Body of pancreas (tissue), 4 donors: ENCODE data around the gene CAPZA1. TPM values are rescaled to one million over a fixed set of nuclear protein-coding genes. Genes with fewer than 3 reads are reported as not detected.

Experiments
- ATAC-seq: fragments of 150-250 bp; one replicate; pipeline ENCODE4 v1.9.1; 2016
- DNase-seq, 4 donors: peaks; one replicate each; pipeline ENCODE4 v3.0.0-alpha.2; 2019
- H3K27ac ChIP-seq, 4 donors: fragments of 200-600 bp; sonication (generic); 1 replicate in 3 of 4; 2 replicates in 1 of 4; pipeline versions ENCODE4 v1.5.1 to v1.6.1; 2016 to 2019; ENCODE audit warnings: mild to moderate bottlenecking in 1 of 4, mixed read lengths in 1 of 4, moderate library complexity in 1 of 4
- H3K27me3 ChIP-seq, 2 donors: fragments of 200-600 bp; sonication (generic); one replicate each; pipeline ENCODE4 v1.6.0; 2016; ENCODE audit warnings: mild to moderate bottlenecking in 1 of 2
- H3K36me3 ChIP-seq, 2 donors: fragments of 200-600 bp; sonication (generic); replicated peaks in 1 of 2; 2 replicates each; pipeline ENCODE4 v1.5.1; 2016; ENCODE audit warnings: low read depth in 2 of 2; ENCODE audit not compliant: insufficient read depth in 1 of 2
- H3K4me1 ChIP-seq: fragments of 200-600 bp; sonication (generic); one replicate; pipeline ENCODE4 v1.6.0; 2016
- H3K4me3 ChIP-seq, 2 donors: fragments of 200-600 bp; sonication (generic); 1 replicate in 1 of 2; 2 replicates in 1 of 2; pipeline ENCODE4 v1.5.1; 2016 to 2019
- H3K9me3 ChIP-seq, 3 donors: fragments of 200-600 bp; sonication (generic); 1 replicate in 2 of 3; 2 replicates in 1 of 3; pipeline ENCODE4 v1.5.1; 2016
- CTCF ChIP-seq, 7 experiments: fragments of 450-650 bp in 4 of 7; fragments of 200-600 bp in 3 of 7; sonication (generic) in 3 of 7; IDR thresholded peaks; one replicate each; pipeline ENCODE4 v1.5.1; 2016 to 2019; ENCODE audit warnings: antibody characterized with exemption in 7 of 7
- POLR2A ChIP-seq, 3 donors: fragments of 450-650 bp; IDR thresholded peaks; one replicate each; pipeline ENCODE4 v1.6.1; 2016; ENCODE audit warnings: antibody characterized with exemption in 3 of 3, mild to moderate bottlenecking in 2 of 3
- WGBS, 2 donors: methylation state at CpG; one replicate each; pipeline ENCODE4 v1.1.5; 2017; 5-methylcytosine and 5-hydroxymethylcytosine counted together
- intact Hi-C: fragments of 100-400 bp; cut with DNase I; formaldehyde crosslinking; loops from one replicate; pipeline ENCODE4 v1.15.1; 2023
- total RNA-seq, 2 donors: library from RNA; depleted of rRNA; stranded (reverse); fragments of >200 nt; gene quantifications; one replicate each; pipeline ENCODE4 v1.1.0, GENCODE V29; 2016

The CAPZA1 gene
- total RNA-seq, 2 donors from 2014 or later: 56.0 to 66.9 TPM

DNA sequence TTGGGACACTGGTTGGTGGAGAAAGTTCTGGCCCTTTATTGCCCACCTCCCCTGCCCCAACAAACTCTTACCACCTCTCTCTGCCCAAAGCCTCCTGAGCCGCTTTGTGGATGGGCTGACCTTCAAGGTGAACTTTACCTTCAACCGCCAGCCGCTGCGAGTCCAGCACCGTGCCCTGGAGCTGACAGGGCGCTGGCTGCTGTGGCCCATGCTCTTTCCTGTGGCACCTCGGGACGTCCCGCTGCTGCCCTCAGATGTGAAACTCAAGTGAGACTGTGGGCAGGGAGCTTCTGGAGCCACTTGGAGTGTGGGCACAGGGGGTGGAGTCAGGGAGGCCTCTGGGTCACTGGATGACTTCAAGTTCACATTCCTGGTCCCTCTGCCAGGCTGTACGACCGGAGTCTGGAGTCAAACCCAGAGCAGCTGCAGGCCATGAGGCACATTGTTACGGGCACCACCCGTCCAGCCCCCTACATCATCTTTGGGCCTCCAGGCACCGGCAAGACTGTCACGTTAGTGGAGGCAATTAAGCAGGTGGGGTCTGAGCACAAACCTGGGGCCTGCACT is 74.8 kb downstream of the CAPZA1 start:
- WGBS, 2 donors: 90 to 97% methylated on average over 8 to 15 of the region's 15 CpGs
- TF ChIP-seq CTCF (IDR thresholded peaks at IDR 0.05): no peak
- TF ChIP-seq POLR2A (IDR thresholded peaks at IDR 0.05): no peak
- intact Hi-C loops: loop anchor here (10.0 kb wide), 1 partner anchor 70 kb away; no protein-coding TSS in a partner anchor

GRCh38 chr1:112695276-112695675 is 75.6 kb downstream of the CAPZA1 start:
- Histone ChIP-seq H3K4me3 (no peak overlapping the region), H3K27ac (no peak overlapping the region), H3K27me3 (no peaks in the 10 kb centered on the region), H3K9me3 (no peaks in the 10 kb centered on the region), H3K4me1 (peaks cover 24% of the 10 kb centered on the region), H3K36me3 (peaks cover 4 to 14% of the 10 kb centered on the region in 2 donors)
- DNase-seq (no peak), ATAC-seq (no peak)
- TF ChIP-seq POLR2A (IDR thresholded peaks at IDR 0.05) (no peak), CTCF (IDR thresholded peaks at IDR 0.05) (no peak)
- 92 to 93% methylated on average over 6 to 9 of the region's 9 CpGs for WGBS, 2 donors
- intact Hi-C loops: loop anchor here (10.0 kb wide), 1 partner anchor 70 kb away; no protein-coding TSS in a partner anchor

More for the DNA sequence above, 74.8 kb downstream of the CAPZA1 start:
- H3K4me1 ChIP-seq: peaks cover 16% of the 10 kb centered on the region
- no peak for DNase-seq
- no peaks in the 10 kb centered on the region for H3K9me3 ChIP-seq
- ATAC-seq: no peak
- H3K4me3 ChIP-seq: no peak overlapping the region
- no peak overlapping the region for H3K27ac ChIP-seq
- no peaks in the 10 kb centered on the region for H3K27me3 ChIP-seq
- H3K36me3 ChIP-seq: peaks cover 4 to 19% of the 10 kb centered on the region in 2 donors

DNA sequence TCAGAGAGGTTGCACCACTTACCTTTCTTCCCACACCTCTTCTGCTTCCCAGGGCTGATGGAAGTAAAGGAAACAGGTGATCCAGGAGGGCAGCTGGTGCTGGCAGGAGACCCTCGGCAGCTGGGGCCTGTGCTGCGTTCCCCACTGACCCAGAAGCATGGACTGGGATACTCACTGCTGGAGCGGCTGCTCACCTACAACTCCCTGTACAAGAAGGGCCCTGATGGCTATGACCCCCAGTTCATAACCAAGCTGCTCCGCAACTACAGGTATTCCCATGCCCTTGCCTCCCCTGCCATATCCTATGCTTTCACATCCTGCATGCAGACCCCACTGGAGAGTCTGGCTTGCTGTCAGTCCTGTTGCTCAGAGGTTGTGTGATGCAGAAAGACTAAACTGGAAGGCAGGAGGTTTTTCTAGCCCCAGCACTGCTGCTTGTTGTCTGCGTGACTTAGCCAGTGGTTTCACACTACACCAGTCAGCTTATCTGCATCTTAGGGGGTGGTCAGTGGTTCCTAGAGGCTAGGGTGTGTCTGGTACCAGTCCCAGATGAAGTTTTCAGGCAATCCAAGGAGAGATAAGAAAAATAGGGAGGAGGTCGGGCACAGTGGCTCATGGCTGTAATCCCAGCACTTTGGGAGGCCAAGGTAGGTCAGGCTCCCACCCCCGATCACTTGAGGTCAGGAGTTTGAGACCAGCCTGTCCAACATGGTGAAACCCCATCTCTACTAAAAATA is 77.1 kb downstream of the CAPZA1 start:
- no peak for ATAC-seq
- WGBS, 2 donors: 77 to 92% methylated on average over 3 to 7 of the region's 7 CpGs

GRCh38 chr1:112697781-112698201 is 78.2 kb downstream of the CAPZA1 start:
- TF ChIP-seq CTCF (IDR thresholded peaks at IDR 0.05) (no peak), POLR2A (IDR thresholded peaks at IDR 0.05) (no peak)
- H3K4me1 ChIP-seq: peaks cover 42% of the 10 kb centered on the region
- peaks cover 4 to 11% of the 10 kb centered on the region in 2 donors for H3K36me3 ChIP-seq
- intact Hi-C loops: loop anchor here (10.0 kb wide), 1 partner anchor 73 kb away; no protein-coding TSS in a partner anchor
- no peaks in the 10 kb centered on the region for H3K27me3 ChIP-seq
- H3K4me3 ChIP-seq: no peak overlapping the region
- H3K9me3 ChIP-seq: no peaks in the 10 kb centered on the region
- peak overlapping the region in 2 of 4 donors; percentile 73 to 77 for H3K27ac ChIP-seq
- DNase-seq (no peak), ATAC-seq (no peak)
- 94 to 96% methylated on average over 9 of the region's 9 CpGs for WGBS, 2 donors

More for the DNA sequence above, 77.1 kb downstream of the CAPZA1 start:
- H3K27me3 ChIP-seq: no peaks in the 10 kb centered on the region
- peaks cover 39% of the 10 kb centered on the region for H3K4me1 ChIP-seq
- H3K36me3 ChIP-seq: peaks cover 4 to 12% of the 10 kb centered on the region in 2 donors
- TF ChIP-seq POLR2A (IDR thresholded peaks at IDR 0.05) (no peak), CTCF (IDR thresholded peaks at IDR 0.05) (no peak)
- no peak overlapping the region for H3K4me3 ChIP-seq
- H3K27ac ChIP-seq: no peak overlapping the region
- no peaks in the 10 kb centered on the region for H3K9me3 ChIP-seq
- intact Hi-C loops: loop anchor here (10.0 kb wide), 1 partner anchor 72 kb away; no protein-coding TSS in a partner anchor
- no peak for DNase-seq
